Stimulated activated CD8-positive, alpha-beta memory T cell treated with anti-CD3 and anti-CD28 coated beads, Interleukin-4, amount 100 ng/mL, for 24 hours (primary cell): ENCODE data around the gene INCENP.
"Not testable (repeated sequence)": the region's sequence is repeated elsewhere in the genome, so short reads cannot be mapped to it uniquely, and the experiment has no call there.

Experiments used
- DNase-seq: peaks from one replicate; pipeline ENCODE4 v3.0.0-alpha.2; 2020; ENCODE audit warnings: low read depth

INCENP gene

GRCh38 chr11:62123669-62124185, at the start of gene INCENP:
Gene INCENP, plus strand, starts transcription at chr11:62124011. Its CDS starts 4,151 bp downstream, at chr11:62128162.
- peak; percentile 91 for DNase-seq

DNA sequence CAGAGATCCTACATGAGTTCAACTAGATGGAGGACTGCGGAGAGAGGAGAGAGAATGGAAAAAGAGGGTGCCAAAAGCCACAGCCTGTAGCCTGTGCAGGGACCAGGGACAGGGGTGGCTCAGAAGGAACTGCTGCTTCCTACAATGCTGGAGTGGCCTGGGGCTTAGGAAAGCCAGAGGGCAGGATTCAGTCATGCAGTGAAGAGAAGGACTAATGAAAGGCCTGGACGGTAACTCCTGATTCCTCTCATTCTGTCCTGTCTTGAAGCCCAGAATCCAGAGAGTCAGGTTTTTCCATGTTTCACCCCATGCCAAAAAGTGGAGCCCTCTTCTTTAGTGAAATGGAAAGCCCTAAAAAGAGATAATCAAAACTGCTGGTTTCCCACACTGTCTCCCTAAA, 48.4 kb upstream of the INCENP start:
- no peak for DNase-seq

GRCh38 chr11:62077132-62077531, 46.7 kb upstream of the INCENP start:
- no peak for DNase-seq

- DNase-seq = peak; percentile 70
Observed at GRCh38 chr11:62081378-62082291, 42.2 kb upstream of the INCENP start.

DNA sequence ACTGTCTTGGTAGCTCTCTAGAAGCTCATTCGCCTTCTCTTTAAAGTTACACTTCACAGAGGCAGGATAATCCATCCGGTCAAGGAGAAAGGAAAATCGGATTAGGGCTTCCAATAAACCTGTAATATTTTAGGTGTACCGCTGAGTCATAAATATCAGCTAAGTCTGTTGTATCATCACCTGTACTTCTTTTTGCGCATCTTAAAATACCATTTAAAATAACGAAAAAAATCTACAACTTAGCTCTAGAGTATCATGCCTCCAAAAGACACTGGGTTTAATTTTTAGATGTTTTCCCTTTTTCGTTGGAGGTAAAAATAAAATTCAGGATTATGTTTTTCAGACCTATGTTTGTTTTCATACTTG, 41.5 kb upstream of the INCENP start:
- DNase-seq = no peak

DNA sequence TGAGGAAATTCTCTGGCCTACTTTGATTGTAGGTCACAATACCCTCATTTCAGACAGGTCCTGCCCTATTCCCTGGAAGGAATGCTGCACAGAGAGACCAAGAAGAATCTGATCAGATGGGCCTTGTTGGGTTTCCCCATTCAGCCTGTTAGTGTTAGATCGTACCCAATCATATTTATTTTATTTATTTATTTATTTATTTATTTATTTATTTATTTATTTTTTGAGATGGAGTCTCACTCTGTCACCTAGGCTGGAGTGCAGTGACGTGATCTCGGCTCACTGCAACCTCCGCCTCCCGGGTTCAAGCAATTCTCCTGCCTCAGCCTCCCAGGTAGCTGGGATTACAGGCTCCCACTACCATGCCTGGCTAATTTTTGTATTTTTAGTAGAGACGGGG, 39.0 kb upstream of the INCENP start:
- not testable (repeated sequence) for DNase-seq

DNA sequence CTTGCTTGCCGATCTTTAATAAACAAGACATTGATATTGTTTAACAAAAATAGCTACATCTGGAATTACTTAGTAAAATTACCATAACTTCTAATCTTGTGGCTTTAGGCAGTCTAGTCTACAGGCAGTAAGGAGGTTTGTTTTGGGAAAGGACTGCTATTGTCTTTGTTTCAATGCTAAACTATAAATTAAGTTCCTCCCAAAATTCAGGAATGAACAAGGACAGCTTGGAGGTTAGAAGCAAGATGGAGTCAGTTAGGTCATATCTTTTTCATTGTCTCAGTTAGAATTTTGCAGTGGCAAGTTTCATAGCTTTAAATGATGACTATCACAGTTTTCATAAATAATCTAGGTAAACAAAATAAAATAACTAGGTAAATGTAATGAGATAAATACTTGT, 36.1 kb upstream of the INCENP start:
- DNase-seq = no peak

GRCh38 chr11:62088331-62088933, 35.4 kb upstream of the INCENP start:
- no peak for DNase-seq

DNA sequence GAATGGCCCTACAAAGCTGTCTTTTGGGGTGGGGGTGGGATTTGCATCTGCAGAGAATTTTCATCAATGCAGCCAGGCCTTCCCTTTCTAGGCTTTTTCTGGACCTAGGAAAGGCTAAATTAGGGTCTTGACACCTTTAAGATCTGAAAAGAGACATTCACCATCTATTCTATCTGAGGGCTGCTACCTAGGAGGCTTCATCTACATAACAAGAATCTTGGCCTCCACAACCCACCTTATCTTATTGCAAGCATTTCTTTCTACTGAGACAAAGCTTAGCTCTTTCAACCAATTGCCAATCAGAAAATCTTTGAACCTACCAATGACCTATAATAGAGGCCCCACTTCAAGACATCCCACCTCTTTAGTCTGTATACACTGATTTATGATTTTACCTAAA, 20.7 kb upstream of the INCENP start:
- no peak for DNase-seq

- no peak for DNase-seq
Observed at GRCh38 chr11:62103986-62104385, 19.8 kb upstream of the INCENP start.

- DNase-seq = no peak
Observed at GRCh38 chr11:62104816-62105653, 18.8 kb upstream of the INCENP start.

DNA sequence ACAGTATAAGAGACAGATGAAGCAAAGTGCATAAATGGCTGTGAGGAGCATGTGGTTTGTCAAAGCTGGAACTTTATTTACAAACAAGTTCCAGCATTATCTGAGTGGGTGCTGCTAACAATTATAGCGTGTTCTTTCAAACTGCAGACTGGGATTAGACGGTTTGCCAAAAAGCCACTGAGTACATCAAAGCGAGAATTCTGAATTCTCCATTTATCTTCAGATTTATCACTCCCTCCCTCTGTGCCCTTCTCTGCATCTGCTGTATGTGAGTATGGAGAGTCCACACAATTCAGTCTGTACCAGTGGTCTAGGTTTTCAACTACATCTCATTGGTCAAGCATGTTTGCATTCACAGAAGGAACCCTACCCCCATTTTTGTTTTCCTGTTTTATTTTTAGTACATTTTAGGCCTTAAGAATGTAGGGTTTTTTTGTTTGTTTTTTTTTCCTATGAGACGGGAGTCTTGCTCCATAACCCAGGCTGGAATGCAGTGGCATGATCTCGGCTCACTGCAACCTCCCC, 18.1 kb upstream of the INCENP start:
- no peak for DNase-seq

DNA sequence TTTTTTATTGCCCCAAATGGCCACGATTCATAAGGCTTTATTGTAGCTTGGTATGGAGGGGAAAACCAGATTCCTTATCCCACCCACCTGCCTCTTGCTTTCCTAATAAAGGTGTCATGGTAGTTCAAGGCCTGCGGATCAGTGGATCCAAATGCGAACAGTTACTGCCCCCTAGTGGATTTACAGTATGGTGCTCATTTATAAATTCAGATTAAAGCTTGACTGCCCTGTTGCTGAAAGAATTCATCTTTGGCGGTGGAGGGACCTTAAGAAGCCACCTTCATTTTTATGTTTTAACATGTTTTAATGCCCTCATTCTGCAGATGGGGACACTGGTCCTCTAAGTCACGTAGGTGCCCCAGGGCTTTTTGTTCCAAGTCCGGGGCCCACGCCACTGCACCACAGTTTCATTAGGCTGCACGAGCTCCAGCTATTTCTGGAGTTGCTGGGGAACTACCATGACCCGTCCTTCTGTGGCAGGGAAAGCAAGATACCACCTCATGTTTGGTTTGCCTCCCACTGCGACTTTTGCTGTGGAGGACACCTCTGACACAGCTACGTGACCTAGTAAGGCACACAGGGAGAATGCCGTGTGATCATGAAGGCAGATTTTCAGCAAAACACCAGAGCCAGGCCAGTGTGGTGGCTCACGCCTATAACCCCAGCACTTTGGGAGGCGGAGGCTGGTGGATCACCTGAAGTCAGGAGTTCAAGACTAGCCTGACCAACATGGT, 15.6 kb upstream of the INCENP start:
- DNase-seq = no peak

DNA sequence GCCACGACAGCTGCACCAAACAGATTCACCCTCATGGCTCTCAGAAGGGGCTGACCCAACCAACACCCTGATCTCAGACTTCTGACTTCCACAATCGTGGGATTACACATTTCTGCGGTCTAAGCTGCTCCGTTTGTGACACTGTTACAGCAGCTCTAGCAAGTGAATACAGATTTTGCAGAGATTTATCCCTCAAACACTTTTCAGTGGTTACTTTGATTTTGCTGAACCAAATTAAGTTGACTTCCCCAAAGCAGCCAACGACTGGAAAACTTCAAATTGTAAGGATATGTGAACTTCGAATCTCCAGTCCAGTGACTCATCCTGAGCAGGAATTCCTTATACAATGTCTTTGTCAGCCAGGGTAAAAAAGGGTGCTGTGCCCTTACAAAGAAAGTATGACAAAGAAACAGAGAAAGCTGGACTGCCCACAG, 14.8 kb upstream of the INCENP start:
- DNase-seq = no peak

DNA sequence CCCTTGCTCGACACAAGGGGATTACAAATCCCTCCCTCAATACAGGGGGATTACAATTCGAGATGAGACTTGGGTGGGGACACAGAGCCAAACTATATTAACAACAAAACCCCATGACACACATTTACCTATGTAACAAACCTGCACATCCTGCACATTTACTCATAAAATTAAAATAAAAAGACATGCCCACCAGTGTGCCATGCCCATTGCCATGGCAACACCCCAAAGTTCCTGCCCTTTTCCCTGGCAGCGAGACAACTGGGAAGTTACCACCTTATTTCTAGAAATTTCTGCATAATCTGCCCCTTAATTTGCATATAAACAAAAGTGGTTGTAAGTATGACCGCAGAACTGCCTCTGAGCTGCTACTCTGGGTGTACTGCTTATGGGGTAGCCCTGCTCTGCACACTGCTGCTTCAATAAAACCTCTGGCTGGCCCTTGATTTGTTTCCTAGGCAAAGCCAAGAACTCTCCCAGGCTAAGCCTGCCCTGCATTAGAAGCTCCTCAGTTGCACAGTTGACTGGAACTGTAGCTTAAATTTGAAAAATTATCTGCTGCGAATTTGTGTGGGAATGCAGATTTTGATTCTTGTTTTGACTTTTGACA, 8.6 kb upstream of the INCENP start:
- no peak for DNase-seq

- DNase-seq = no peak
Observed at GRCh38 chr11:62116451-62116850, 7.4 kb upstream of the INCENP start.

GRCh38 chr11:62119569-62119968, 4.2 kb upstream of the INCENP start:
- no peak for DNase-seq

GRCh38 chr11:62120001-62120400, 3.8 kb upstream of the INCENP start:
- DNase-seq = no peak

DNA sequence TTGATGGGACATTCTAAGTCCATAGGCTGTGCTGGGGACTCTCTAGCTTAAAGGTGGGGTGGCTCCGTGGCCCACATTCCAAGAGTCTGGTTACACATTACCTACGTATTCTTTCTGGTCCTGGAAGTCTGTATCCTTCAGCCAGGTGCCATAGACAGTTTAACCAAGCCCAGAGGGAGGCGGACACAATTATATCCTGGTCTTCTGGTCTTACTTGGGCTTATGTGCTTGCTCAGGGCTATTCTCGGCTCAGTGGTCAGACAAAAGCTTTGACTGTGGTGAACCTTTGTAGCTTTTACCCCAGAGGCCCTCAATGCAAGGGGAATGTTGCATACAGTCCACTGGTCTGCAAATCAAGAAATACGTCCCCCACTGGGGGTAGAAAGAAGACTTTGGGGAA, 3.4 kb upstream of the INCENP start:
- no peak for DNase-seq

GRCh38 chr11:62122076-62122475, 1.7 kb upstream of the INCENP start:
- DNase-seq = no peak
